ENCODE results near the gene PDE3A.

Gene PDE3A

GRCh38 chr12:20577054-20577453 lies 208.7 kb downstream of the PDE3A start:
- H3F3A ChIP-seq (ENCODE audit: insufficient read depth, low read length): no peaks in the 10 kb centered on the region

GRCh38 chr12:20578142-20578541 lies 209.8 kb downstream of the PDE3A start:
- Histone ChIP-seq H3K9ac (ENCODE audit: low read length) (no peak overlapping the region), H2AFZ (ENCODE audit: low read length) (no peak overlapping the region), H4K20me1 (ENCODE audit: insufficient read depth, low read length) (no peaks in the 10 kb centered on the region), H3K27ac (ENCODE audit: low read length) (no peak overlapping the region), H3K79me2 (ENCODE audit: low read length) (no peaks in the 10 kb centered on the region), H3K36me3 (replicated peaks; ENCODE audit: insufficient read depth, low read length) (no peaks in the 10 kb centered on the region), H3K4me2 (ENCODE audit: low read depth, low read length) (no peak overlapping the region), H3K9me2 (replicated peaks; ENCODE audit: insufficient read depth, low read length) (no peaks in the 10 kb centered on the region), H3K4me1 (ENCODE audit: low read length) (no peaks in the 10 kb centered on the region), H3F3A (ENCODE audit: insufficient read depth, low read length) (no peaks in the 10 kb centered on the region), H3K4me3 (ENCODE audit: low read length) (no peak overlapping the region), H3K27me3 (replicated peaks; ENCODE audit: insufficient read depth, low read length) (no peaks in the 10 kb centered on the region), H3K9me3 (replicated peaks; ENCODE audit: insufficient read depth, low read length) (no peaks in the 10 kb centered on the region)
- no peak for DNase-seq
- TF ChIP-seq EZH2phosphoT487 (IDR thresholded peaks at IDR 0.05; ENCODE audit: low read length) (no peak), EZH2 (optimal IDR thresholded peaks at IDR 0.05; ENCODE audit: low read depth, low read length) (no peak), CTCF (IDR thresholded peaks at IDR 0.05; ENCODE audit: low read length) (no peak)

More at GRCh38 chr12:20577054-20577453, 208.7 kb downstream of the PDE3A start:
- Histone ChIP-seq H3K79me2 (ENCODE audit: low read length) (no peaks in the 10 kb centered on the region), H3K9me3 (replicated peaks; ENCODE audit: insufficient read depth, low read length) (no peaks in the 10 kb centered on the region), H3K9me2 (replicated peaks; ENCODE audit: insufficient read depth, low read length) (no peaks in the 10 kb centered on the region), H3K27ac (ENCODE audit: low read length) (no peak overlapping the region), H2AFZ (ENCODE audit: low read length) (no peak overlapping the region), H3K9ac (ENCODE audit: low read length) (no peak overlapping the region), H3K27me3 (replicated peaks; ENCODE audit: insufficient read depth, low read length) (no peaks in the 10 kb centered on the region), H3K4me3 (ENCODE audit: low read length) (no peak overlapping the region), H3K36me3 (replicated peaks; ENCODE audit: insufficient read depth, low read length) (no peaks in the 10 kb centered on the region), H3K4me2 (ENCODE audit: low read depth, low read length) (no peak overlapping the region), H4K20me1 (ENCODE audit: insufficient read depth, low read length) (no peaks in the 10 kb centered on the region), H3K4me1 (ENCODE audit: low read length) (no peaks in the 10 kb centered on the region)
- TF ChIP-seq EZH2phosphoT487 (IDR thresholded peaks at IDR 0.05; ENCODE audit: low read length) (no peak), CTCF (IDR thresholded peaks at IDR 0.05; ENCODE audit: low read length) (no peak), EZH2 (optimal IDR thresholded peaks at IDR 0.05; ENCODE audit: low read depth, low read length) (no peak)
- no peak for DNase-seq

- H3F3A ChIP-seq (ENCODE audit: insufficient read depth, low read length): no peaks in the 10 kb centered on the region
- no peaks in the 10 kb centered on the region for H4K20me1 ChIP-seq (ENCODE audit: insufficient read depth, low read length)
- H3K9ac ChIP-seq (ENCODE audit: low read length): no peak overlapping the region
- H3K79me2 ChIP-seq (ENCODE audit: low read length): no peaks in the 10 kb centered on the region
- no peak overlapping the region for H3K27ac ChIP-seq (ENCODE audit: low read length)
- no peak overlapping the region for H3K4me3 ChIP-seq (ENCODE audit: low read length)
- no peak for DNase-seq
- H3K27me3 ChIP-seq (replicated peaks; ENCODE audit: insufficient read depth, low read length): no peaks in the 10 kb centered on the region
- H3K4me1 ChIP-seq (ENCODE audit: low read length): peaks cover 10% of the 10 kb centered on the region; the same call in 1 of the 2 replicates
- no peak overlapping the region for H3K4me2 ChIP-seq (ENCODE audit: low read depth, low read length)
- TF ChIP-seq EZH2 (optimal IDR thresholded peaks at IDR 0.05; ENCODE audit: low read depth, low read length) (no peak), CTCF (IDR thresholded peaks at IDR 0.05; ENCODE audit: low read length) (no peak), EZH2phosphoT487 (IDR thresholded peaks at IDR 0.05; ENCODE audit: low read length) (no peak)
- no peaks in the 10 kb centered on the region for H3K9me3 ChIP-seq (replicated peaks; ENCODE audit: insufficient read depth, low read length)
- no peaks in the 10 kb centered on the region for H3K36me3 ChIP-seq (replicated peaks; ENCODE audit: insufficient read depth, low read length)
- H2AFZ ChIP-seq (ENCODE audit: low read length): no peak overlapping the region
- no peaks in the 10 kb centered on the region for H3K9me2 ChIP-seq (replicated peaks; ENCODE audit: insufficient read depth, low read length)
Measured at GRCh38 chr12:20585055-20585625, 216.8 kb downstream of the PDE3A start.
